Ectodermal cell (in vitro differentiated cells): ENCODE measurements around the gene REG1A. TPM values are rescaled to one million over a fixed set of nuclear protein-coding genes. Genes with fewer than 3 reads are reported as not detected.

ENCODE experiments used
- H3K27ac ChIP-seq: 2 replicates; pipeline ENCODE4 v1.7.0; 2013; ENCODE audit warnings: mild to moderate bottlenecking, low read depth, low read length; ENCODE audit not compliant: insufficient read depth, poor library complexity, severe bottlenecking
- H3K27me3 ChIP-seq: 2 replicates; pipeline ENCODE4 v1.7.0; 2013; ENCODE audit warnings: mild to moderate bottlenecking, low read length; ENCODE audit not compliant: insufficient read depth, control insufficient read depth, poor library complexity, severe bottlenecking
- H3K36me3 ChIP-seq: one replicate; pipeline ENCODE4 v1.7.0; 2013; ENCODE audit warnings: low read length; ENCODE audit not compliant: control insufficient read depth, insufficient read depth
- H3K4me1 ChIP-seq: one replicate; pipeline ENCODE4 v1.7.0; 2013; ENCODE audit warnings: low read length; ENCODE audit not compliant: control insufficient read depth, insufficient read depth
- H3K4me3 ChIP-seq: 2 replicates; pipeline ENCODE4 v1.7.0; 2013; ENCODE audit warnings: low read depth, low read length, control low read depth; ENCODE audit not compliant: insufficient read depth
- H3K9me3 ChIP-seq: 2 replicates; pipeline ENCODE4 v1.7.0; 2013; ENCODE audit warnings: mild to moderate bottlenecking, low read length, moderate library complexity; ENCODE audit not compliant: control insufficient read depth
- WGBS, 2 experiments: methylation state at CpG; one replicate each; pipeline ENCODE4 v1.1.7; 2013; ENCODE audit warnings: missing lambda C conversion rate in 2 of 2; 5-methylcytosine and 5-hydroxymethylcytosine counted together
- polyA plus RNA-seq, 4 experiments: library from polyadenylated mRNA; stranded (reverse); fragments of 50-300 nt; gene quantifications; one replicate each; pipeline ENCODE4 v1.2.3, GENCODE V29; 2013

The REG1A gene, protein sequence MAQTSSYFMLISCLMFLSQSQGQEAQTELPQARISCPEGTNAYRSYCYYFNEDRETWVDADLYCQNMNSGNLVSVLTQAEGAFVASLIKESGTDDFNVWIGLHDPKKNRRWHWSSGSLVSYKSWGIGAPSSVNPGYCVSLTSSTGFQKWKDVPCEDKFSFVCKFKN
- polyA plus RNA-seq (2013, experiment 1 of 4), result not detected
- 0.34 TPM for polyA plus RNA-seq (2013, experiment 2 of 4)
- 0.75 TPM for polyA plus RNA-seq (2013, experiment 3 of 4)
- 0.41 TPM for polyA plus RNA-seq (2013, experiment 4 of 4)

GRCh38 chr2:79120194-79120713 is at the start of gene REG1A:
Gene REG1A, plus strand, starts transcription at chr2:79120488. Its CDS starts 374 bp downstream, at chr2:79120862.
- 78 to 79% methylated on average over 6 of the region's 6 CpGs for WGBS, 2 experiments
- H3K36me3 ChIP-seq, result no peaks in the 10 kb centered on the region
- H3K27me3 ChIP-seq, result no peaks in the 10 kb centered on the region
- no peaks in the 10 kb centered on the region for H3K4me1 ChIP-seq
- H3K9me3 ChIP-seq, result no peaks in the 10 kb centered on the region
- no peak within 1 kb of the TSS for H3K27ac ChIP-seq
- H3K4me3 ChIP-seq, result no peak within 1 kb of the TSS

DNA sequence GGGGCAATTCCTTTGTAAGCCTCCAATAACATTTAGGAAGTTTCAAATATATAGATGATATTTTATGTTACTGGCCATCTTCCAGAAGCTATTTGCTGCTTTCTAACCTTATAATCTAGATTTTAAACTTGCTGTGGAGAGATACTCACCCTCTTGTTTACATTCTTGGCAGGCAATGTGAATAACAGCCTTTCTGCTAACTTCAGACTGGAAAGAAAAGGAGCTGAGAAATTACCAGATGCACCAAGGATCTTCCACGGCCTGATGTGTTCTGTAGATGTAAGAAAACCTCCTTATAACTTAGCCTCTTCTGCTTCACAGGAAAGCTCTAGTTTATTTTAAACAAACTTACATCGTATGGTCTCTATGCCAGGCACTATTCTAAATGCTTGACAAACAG is 49.2 kb upstream of the REG1A start:
- Histone ChIP-seq H3K27ac (no peak overlapping the region), H3K4me3 (no peak overlapping the region), H3K4me1 (no peaks in the 10 kb centered on the region), H3K36me3 (no peaks in the 10 kb centered on the region), H3K27me3 (no peaks in the 10 kb centered on the region), H3K9me3 (no peaks in the 10 kb centered on the region)
- WGBS, 2 experiments, result 91% methylated on average over 2 of the region's 2 CpGs

DNA sequence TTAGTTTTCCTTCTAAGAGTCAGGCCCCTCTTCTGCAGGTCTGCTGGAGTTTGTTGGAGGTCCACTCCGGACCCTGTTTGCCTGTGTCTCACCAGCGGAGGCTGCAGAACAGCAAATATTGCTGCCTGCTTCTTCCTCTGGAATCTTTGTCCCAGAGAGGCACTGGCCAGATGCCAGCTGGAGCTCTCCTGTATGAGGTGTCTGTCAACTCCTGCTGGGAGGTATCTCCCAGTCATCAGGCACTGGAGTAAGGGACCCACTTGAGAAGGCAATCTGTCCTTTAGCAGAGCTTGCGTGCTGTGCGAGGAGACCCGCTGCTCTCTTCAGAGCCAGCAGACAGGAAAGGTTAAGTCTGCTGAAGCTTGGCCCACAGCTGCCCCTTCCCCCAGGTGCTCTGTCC is 37.3 kb upstream of the REG1A start:
- Histone ChIP-seq H3K27ac (no peak overlapping the region), H3K4me1 (no peaks in the 10 kb centered on the region), H3K9me3 (no peaks in the 10 kb centered on the region), H3K4me3 (no peak overlapping the region), H3K27me3 (no peaks in the 10 kb centered on the region), H3K36me3 (no peaks in the 10 kb centered on the region)
- 93 to 95% methylated on average over 5 of the region's 5 CpGs for WGBS, 2 experiments

GRCh38 chr2:79083597-79084251 is 36.6 kb upstream of the REG1A start:
- H3K4me3 ChIP-seq, result no peak overlapping the region
- H3K36me3 ChIP-seq, result no peaks in the 10 kb centered on the region
- no peak overlapping the region for H3K27ac ChIP-seq
- H3K4me1 ChIP-seq, result no peaks in the 10 kb centered on the region
- H3K27me3 ChIP-seq, result no peaks in the 10 kb centered on the region
- H3K9me3 ChIP-seq, result no peaks in the 10 kb centered on the region

DNA sequence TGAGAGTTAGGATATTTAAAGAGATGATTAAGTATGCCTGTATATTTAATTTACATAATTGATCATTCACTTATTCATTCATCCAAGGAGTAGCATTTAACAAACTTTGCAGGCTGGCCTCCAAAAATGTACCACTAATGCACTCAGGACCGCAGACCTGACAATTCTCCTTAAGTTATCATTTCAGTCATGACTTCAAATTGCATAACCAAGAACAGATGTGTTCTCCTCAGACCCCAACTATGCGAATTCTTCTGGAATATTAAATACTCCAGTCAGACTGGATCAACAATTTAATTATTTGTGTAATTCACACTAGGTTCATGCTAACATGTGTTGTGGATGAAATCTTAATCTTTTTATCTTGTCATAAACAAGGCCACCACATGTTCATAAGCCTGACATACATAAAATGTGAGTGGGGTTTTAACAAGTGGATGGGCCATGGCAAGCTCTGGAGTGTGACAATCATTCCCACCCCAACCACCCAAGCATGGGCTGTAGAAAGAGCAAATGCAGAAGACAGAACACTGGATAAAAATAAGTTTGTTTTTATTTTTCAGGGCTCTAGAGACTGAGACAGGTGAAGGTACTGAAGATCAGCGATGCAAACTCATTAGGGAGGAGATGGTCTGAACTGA is 35.7 kb upstream of the REG1A start:
- Histone ChIP-seq H3K9me3 (no peaks in the 10 kb centered on the region), H3K27ac (no peak overlapping the region), H3K4me3 (no peak overlapping the region), H3K4me1 (no peaks in the 10 kb centered on the region), H3K27me3 (no peaks in the 10 kb centered on the region), H3K36me3 (no peaks in the 10 kb centered on the region)
- WGBS, 2 experiments, result 90 to 94% methylated on average over 3 of the region's 3 CpGs

- no peak overlapping the region for H3K27ac ChIP-seq
- H3K4me1 ChIP-seq, result no peaks in the 10 kb centered on the region
- H3K4me3 ChIP-seq, result no peak overlapping the region
- no peaks in the 10 kb centered on the region for H3K36me3 ChIP-seq
- no peaks in the 10 kb centered on the region for H3K27me3 ChIP-seq
- WGBS, 2 experiments, result 92 to 93% methylated on average over 3 of the region's 3 CpGs
- H3K9me3 ChIP-seq, result no peaks in the 10 kb centered on the region
Measured at GRCh38 chr2:79085382-79085781, 34.9 kb upstream of the REG1A start.

GRCh38 chr2:79086255-79086654 is 34.0 kb upstream of the REG1A start:
- 96 to 97% methylated on average over 3 to 4 of the region's 4 CpGs for WGBS, 2 experiments
- no peaks in the 10 kb centered on the region for H3K36me3 ChIP-seq
- no peaks in the 10 kb centered on the region for H3K4me1 ChIP-seq
- no peak overlapping the region for H3K27ac ChIP-seq
- no peaks in the 10 kb centered on the region for H3K9me3 ChIP-seq
- H3K4me3 ChIP-seq, result no peak overlapping the region
- H3K27me3 ChIP-seq, result no peaks in the 10 kb centered on the region

DNA sequence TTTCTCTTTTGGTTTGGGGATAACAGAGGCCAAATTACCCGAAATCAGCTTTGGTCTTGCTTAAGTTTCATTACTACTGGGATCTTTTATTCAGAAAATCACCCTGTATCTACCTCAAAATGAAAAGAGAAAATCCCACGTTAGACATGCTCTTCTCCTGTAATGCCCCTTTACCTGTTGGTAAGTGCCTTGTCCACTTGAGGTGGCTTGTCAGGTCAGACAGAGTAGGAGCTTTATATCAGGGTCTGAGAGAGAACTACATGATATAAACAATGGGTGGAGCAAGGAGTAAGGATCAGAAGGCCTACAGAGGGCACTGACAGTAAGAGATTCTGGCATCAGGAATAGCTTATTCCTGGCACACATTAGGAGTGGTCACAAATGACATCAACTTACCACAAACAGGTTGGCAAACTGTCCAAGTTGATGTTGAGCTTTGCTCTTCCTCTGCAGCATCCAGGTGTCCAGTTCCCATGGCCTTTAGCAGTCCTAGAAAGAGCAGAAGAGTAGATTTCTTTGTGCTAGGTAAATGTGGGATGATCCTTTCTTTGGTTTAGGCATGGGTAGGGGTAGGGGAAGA is 32.4 kb upstream of the REG1A start, which contains the start of gene REG1B:
Gene REG1B (minus strand): TSS at position 209 of the 580 bp plus-strand sequence. CDS start 381 bp downstream, outside the sequence.
- Histone ChIP-seq H3K9me3 (no peaks in the 10 kb centered on the region), H3K27ac (no peak within 1 kb of the TSS), H3K4me3 (no peak within 1 kb of the TSS), H3K4me1 (no peaks in the 10 kb centered on the region), H3K27me3 (no peaks in the 10 kb centered on the region), H3K36me3 (no peaks in the 10 kb centered on the region)
- 91 to 100% methylated on average over 1 to 2 of the region's 2 CpGs for WGBS, 2 experiments

GRCh38 chr2:79090693-79091092 is 29.6 kb upstream of the REG1A start:
- H3K36me3 ChIP-seq, result no peaks in the 10 kb centered on the region
- WGBS, 2 experiments, result 88 to 93% methylated on average over 4 of the region's 4 CpGs
- H3K27ac ChIP-seq, result no peak overlapping the region
- no peaks in the 10 kb centered on the region for H3K4me1 ChIP-seq
- no peak overlapping the region for H3K4me3 ChIP-seq
- H3K9me3 ChIP-seq, result no peaks in the 10 kb centered on the region
- no peaks in the 10 kb centered on the region for H3K27me3 ChIP-seq

- 95 to 97% methylated on average over 6 of the region's 6 CpGs for WGBS, 2 experiments
- no peak overlapping the region for H3K4me3 ChIP-seq
Measured at GRCh38 chr2:79097843-79098242, 22.4 kb upstream of the REG1A start.

More at GRCh38 chr2:79097843-79098242, 22.4 kb upstream of the REG1A start:
- H3K27me3 ChIP-seq, result no peaks in the 10 kb centered on the region
- peaks cover 4% of the 10 kb centered on the region for H3K4me1 ChIP-seq
- H3K27ac ChIP-seq, result no peak overlapping the region
- no peaks in the 10 kb centered on the region for H3K9me3 ChIP-seq
- H3K36me3 ChIP-seq, result no peaks in the 10 kb centered on the region
